Activated B cell treated with CpG ODN at 0.5 μM for 24 hours (primary cell): ENCODE data around the gene ZNF784. TPM values are rescaled to one million over a fixed set of nuclear protein-coding genes. Genes with fewer than 3 reads are reported as not detected.
A peak's percentile ranks its signal among the peaks of the same experiment; 100 is the strongest.

ENCODE experiments used
- ATAC-seq: fragments of 200-7000 bp; cut with Tn5 transposase; one replicate; pipeline ENCODE4 v1.10.0; 2021; ENCODE audit warnings: low read depth, mild to moderate bottlenecking, moderate library complexity
- CTCF ChIA-PET: fragments of 350-600 bp; sonication (Branson Sonifier 250); formaldehyde crosslinking; loops from one replicate; lab custom pipeline; 2021; ENCODE audit warnings: antibody characterized with exemption; lab: Charles Lee
- POLR2A ChIA-PET: fragments of 350-600 bp; sonication (Branson Sonifier 250); formaldehyde crosslinking; loops from one replicate; lab custom pipeline; 2021; ENCODE audit warnings: antibody characterized with exemption; lab: Charles Lee
- DNase-seq: peaks from one replicate; pipeline ENCODE4 v3.0.0; 2022
- H3K27ac Mint-ChIP-seq: one replicate; pipeline ENCODE4 v1.8.0; 2020; ENCODE audit warnings: mixed read lengths
- H3K27me3 Mint-ChIP-seq: one replicate; pipeline ENCODE4 v1.8.0; 2021; ENCODE audit warnings: mixed read lengths
- H3K36me3 Mint-ChIP-seq: one replicate; pipeline ENCODE4 v1.8.0; 2021; ENCODE audit warnings: low read depth, mixed read lengths
- H3K4me1 Mint-ChIP-seq: one replicate; pipeline ENCODE4 v1.8.0; 2021; ENCODE audit warnings: mixed read lengths
- H3K4me3 Mint-ChIP-seq: one replicate; pipeline ENCODE4 v1.8.0; 2020; ENCODE audit warnings: mild to moderate bottlenecking, mixed read lengths
- H3K9me3 Mint-ChIP-seq: one replicate; pipeline ENCODE4 v1.8.0; 2020; ENCODE audit warnings: mixed read lengths
- CTCF ChIP-seq: fragments of 200-600 bp; IDR thresholded peaks from one replicate; pipeline ENCODE4 v1.8.0; 2022; ENCODE audit warnings: antibody characterized with exemption, mild to moderate bottlenecking
- intact Hi-C: fragments of 100-400 bp; cut with micrococcal nuclease; formaldehyde crosslinking; loops from one replicate; pipeline ENCODE4 v1.15.1; 2024
- total RNA-seq: library from RNA; stranded (reverse); gene quantifications from 2 replicates; pipeline ENCODE4 v1.2.3, GENCODE V29; 2022

ZNF784 gene
- total RNA-seq, 1 donor from 2014 or later: 8.9 TPM

- no peaks in the 10 kb centered on the region for H3K9me3 Mint-ChIP-seq
Observed at GRCh38 chr19:55644191-55644833, 19.9 kb upstream of the ZNF784 start.

GRCh38 chr19:55643887-55644176 lies 19.5 kb upstream of the ZNF784 start:
- CTCF ChIA-PET: interaction anchor here (1.0 to 4.4 kb wide), 2 partner anchors 9 to 11 kb away, joined by 3 to 33 read pairs; no protein-coding TSS in a partner anchor
- POLR2A ChIA-PET: interaction anchor here (1.4 to 4.7 kb wide), 5 partner anchors 9 to 167 kb away, joined by 3 to 47 read pairs (median 16); partner anchors contain the start of genes FIZ1 and U2AF2
- H3K27ac Mint-ChIP-seq: peak overlapping the region; percentile 96
- H3K9me3 Mint-ChIP-seq: peaks cover 3% of the 10 kb centered on the region
- H3K36me3 Mint-ChIP-seq: peaks cover 31% of the 10 kb centered on the region
- intact Hi-C loops: loop anchor here (1.0 to 10.0 kb wide), 6 partner anchors 9 to 1179 kb away; partner anchors contain the start of genes C19orf85, ISOC2, LENG9 and ZSCAN5A
- DNase-seq (no peak), ATAC-seq (no peak)
- no peak for TF ChIP-seq CTCF
- peaks cover 69% of the 10 kb centered on the region for H3K4me1 Mint-ChIP-seq
- peak overlapping the region; percentile 86 for H3K4me3 Mint-ChIP-seq
- no peaks in the 10 kb centered on the region for H3K27me3 Mint-ChIP-seq

More at GRCh38 chr19:55644191-55644833, 19.9 kb upstream of the ZNF784 start:
- Mint-ChIP-seq H3K4me3 (peak overlapping the region; percentile 86), H3K36me3 (peaks cover 28% of the 10 kb centered on the region), H3K27me3 (no peaks in the 10 kb centered on the region), H3K27ac (peak overlapping the region; percentile 96), H3K4me1 (peaks cover 67% of the 10 kb centered on the region)
- ChIA-PET POLR2A (interaction anchor here (0.6 to 4.7 kb wide), 8 partner anchors 9 to 390 kb away, joined by 3 to 47 read pairs (median 14); partner anchors contain the start of genes FIZ1 and U2AF2), CTCF (interaction anchor here (1.0 to 4.4 kb wide), 2 partner anchors 9 to 11 kb away, joined by 3 to 33 read pairs; no protein-coding TSS in a partner anchor)
- intact Hi-C loops: loop anchor here (5.0 to 10.0 kb wide), 4 partner anchors 182 to 1180 kb away; partner anchors contain the start of genes C19orf85, ISOC2, LENG9 and ZSCAN5A
- ATAC-seq (no peak), DNase-seq (no peak)
- no peak for TF ChIP-seq CTCF

- Mint-ChIP-seq H3K4me3 (peak within 1 kb of the TSS; percentile 86), H3K4me1 (peaks cover 67% of the 10 kb centered on the region)
Observed at GRCh38 chr19:55643003-55643886, 18.9 kb upstream of the ZNF784 start, which contains the start of gene ZNF581. TSS of gene ZNF581 (plus strand) at chr19:55643649. CDS start at chr19:55644572, 923 bp downstream.

More at GRCh38 chr19:55643003-55643886, 18.9 kb upstream of the ZNF784 start, which contains the start of gene ZNF581:
- CTCF ChIA-PET: interaction anchor here (1.5 to 1.8 kb wide), 2 partner anchors 11 to 166 kb away, joined by 7 to 10 read pairs; no protein-coding TSS in a partner anchor
- Mint-ChIP-seq H3K9me3 (peaks cover 3% of the 10 kb centered on the region), H3K27me3 (no peaks in the 10 kb centered on the region), H3K36me3 (peaks cover 33% of the 10 kb centered on the region), H3K27ac (peak within 1 kb of the TSS; percentile 96)
- peak; percentile 84 for DNase-seq
- POLR2A ChIA-PET: interaction anchor here (1.1 to 4.7 kb wide), 12 partner anchors 9 to 389 kb away, joined by 3 to 47 read pairs (median 8); partner anchors contain the start of genes FIZ1, U2AF2, ZNF628 and ZNF784
- ATAC-seq: peak; percentile 51
- intact Hi-C loops: loop anchor here (1.0 to 10.0 kb wide), 6 partner anchors 8 to 1178 kb away; partner anchors contain the start of genes C19orf85, ISOC2, LENG9 and ZSCAN5A
- no peak for TF ChIP-seq CTCF
